ENCODE data around the gene MRPL16.

MRPL16 gene

GRCh38 chr11:59759900-59760299 lies 50.7 kb downstream of the MRPL16 start:
- ChIA-PET POLR2A (no interaction called here), CTCF (interaction anchor here (0.6 kb wide), 1 partner anchor 108 kb away, joined by 3 read pairs; no protein-coding TSS in a partner anchor)
- DNase-seq (ENCODE audit: extremely low spot score) = no peak

GRCh38 chr11:59758401-59759037 lies 52.1 kb downstream of the MRPL16 start:
- TF ChIP-seq TARDBP (IDR thresholded peaks at IDR 0.05) = no peak
- no peak for TF ChIP-seq ZNF384 (IDR thresholded peaks at IDR 0.05)
- TF ChIP-seq BHLHE40 (IDR thresholded peaks at IDR 0.05; ENCODE audit: borderline replicate concordance) = no peak
- no peak for TF ChIP-seq SUZ12 (IDR thresholded peaks at IDR 0.05)
- no peak for TF ChIP-seq CTBP1 (IDR thresholded peaks at IDR 0.05; ENCODE audit: borderline replicate concordance)
- no peak for TF ChIP-seq FOXA1 (IDR thresholded peaks at IDR 0.05)
- TF ChIP-seq ARNT (IDR thresholded peaks at IDR 0.05) = no peak
- TF ChIP-seq LEF1 (IDR thresholded peaks at IDR 0.05; ENCODE audit: borderline replicate concordance) = no peak
- no peak for TF ChIP-seq FOXK2 (IDR thresholded peaks at IDR 0.05)
- ChIA-PET POLR2A (no interaction called here), CTCF (no interaction called here)
- DNase-seq (ENCODE audit: extremely low spot score) = no peak

More at GRCh38 chr11:59759900-59760299, 50.7 kb downstream of the MRPL16 start:
- TF ChIP-seq L3MBTL2 (conservative IDR thresholded peaks at IDR 0.05) (no peak), LEF1 (IDR thresholded peaks at IDR 0.05; ENCODE audit: borderline replicate concordance) (no peak), NFRKB (IDR thresholded peaks at IDR 0.05) (no peak), ZNF384 (IDR thresholded peaks at IDR 0.05) (no peak), TARDBP (IDR thresholded peaks at IDR 0.05) (no peak), ELF4 (IDR thresholded peaks at IDR 0.05) (no peak), SP1 (IDR thresholded peaks at IDR 0.05) (no peak), FOXA1 (IDR thresholded peaks at IDR 0.05) (no peak), BHLHE40 (IDR thresholded peaks at IDR 0.05; ENCODE audit: borderline replicate concordance) (no peak), FOXM1 (IDR thresholded peaks at IDR 0.05; ENCODE audit: borderline replicate concordance) (no peak), FOXK2 (IDR thresholded peaks at IDR 0.05) (no peak), PKNOX1 (IDR thresholded peaks at IDR 0.05) (no peak), ARNT (IDR thresholded peaks at IDR 0.05) (no peak), SUZ12 (IDR thresholded peaks at IDR 0.05) (no peak), HDGF (IDR thresholded peaks at IDR 0.05; ENCODE audit: borderline replicate concordance) (no peak), CTBP1 (IDR thresholded peaks at IDR 0.05; ENCODE audit: borderline replicate concordance) (no peak)

GRCh38 chr11:59756845-59757244 lies 53.7 kb downstream of the MRPL16 start:
- POLR2A ChIA-PET = interaction anchor here (1.3 to 4.1 kb wide), 3 partner anchors 10 to 53 kb away, joined by 5 to 22 read pairs (median 11); partner anchors contain the start of gene MRPL16
- DNase-seq (ENCODE audit: extremely low spot score) = no peak

DNA sequence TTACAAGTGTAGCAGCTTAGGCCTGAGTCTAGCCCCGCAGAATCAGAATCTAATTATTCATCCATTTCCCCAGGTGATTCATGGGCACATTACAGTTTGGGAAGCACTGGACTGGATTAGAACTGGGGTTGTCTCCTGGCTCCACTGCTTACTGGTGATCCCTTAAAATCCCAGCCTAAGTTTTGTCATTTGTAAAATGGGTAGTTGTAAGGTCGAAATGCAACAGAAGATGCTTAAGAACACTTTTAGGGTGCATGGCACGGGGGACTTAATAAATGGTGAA lies 54.1 kb downstream of the MRPL16 start:
- no peak for TF ChIP-seq PKNOX1 (IDR thresholded peaks at IDR 0.05)
- TF ChIP-seq ELF4 (IDR thresholded peaks at IDR 0.05) = no peak
- no peak for TF ChIP-seq BHLHE40 (IDR thresholded peaks at IDR 0.05; ENCODE audit: borderline replicate concordance)
- no peak for TF ChIP-seq LEF1 (IDR thresholded peaks at IDR 0.05; ENCODE audit: borderline replicate concordance)
- no peak for TF ChIP-seq TARDBP (IDR thresholded peaks at IDR 0.05)
- TF ChIP-seq HDGF (IDR thresholded peaks at IDR 0.05; ENCODE audit: borderline replicate concordance) = no peak
- TF ChIP-seq L3MBTL2 (conservative IDR thresholded peaks at IDR 0.05) = no peak
- no peak for TF ChIP-seq FOXA1 (IDR thresholded peaks at IDR 0.05)
- no peak for TF ChIP-seq ZNF384 (IDR thresholded peaks at IDR 0.05)
- TF ChIP-seq SP1 (IDR thresholded peaks at IDR 0.05) = no peak
- TF ChIP-seq SUZ12 (IDR thresholded peaks at IDR 0.05) = no peak
- TF ChIP-seq FOXK2 (IDR thresholded peaks at IDR 0.05) = no peak
- TF ChIP-seq NFRKB (IDR thresholded peaks at IDR 0.05) = no peak
- TF ChIP-seq FOXM1 (IDR thresholded peaks at IDR 0.05; ENCODE audit: borderline replicate concordance) = no peak
- TF ChIP-seq ARNT (IDR thresholded peaks at IDR 0.05) = no peak
- TF ChIP-seq CTBP1 (IDR thresholded peaks at IDR 0.05; ENCODE audit: borderline replicate concordance) = no peak
- ChIA-PET POLR2A (interaction anchor here (1.3 to 4.1 kb wide), 3 partner anchors 10 to 53 kb away, joined by 5 to 22 read pairs (median 11); partner anchors contain the start of gene MRPL16), CTCF (interaction anchor here (2.7 kb wide), 1 partner anchor 44 kb away, joined by 19 read pairs; no protein-coding TSS in a partner anchor)
- no peak for DNase-seq (ENCODE audit: extremely low spot score)

More at GRCh38 chr11:59756845-59757244, 53.7 kb downstream of the MRPL16 start:
- CTCF ChIA-PET = interaction anchor here (2.7 kb wide), 1 partner anchor 44 kb away, joined by 19 read pairs; no protein-coding TSS in a partner anchor
- no peak for TF ChIP-seq ELF4 (IDR thresholded peaks at IDR 0.05)
- TF ChIP-seq L3MBTL2 (conservative IDR thresholded peaks at IDR 0.05) = no peak
- no peak for TF ChIP-seq PKNOX1 (IDR thresholded peaks at IDR 0.05)
- no peak for TF ChIP-seq SUZ12 (IDR thresholded peaks at IDR 0.05)
- TF ChIP-seq HDGF (IDR thresholded peaks at IDR 0.05; ENCODE audit: borderline replicate concordance) = no peak

Data from HEK293T (cell line).